HG03457 (cell line): Measurements from ENCODE around the gene UBE2G1.
"Not testable (repeated sequence)": the region's sequence is repeated elsewhere in the genome, so short reads cannot be mapped to it uniquely, and the experiment has no call there.

Source experiments
- ATAC-seq: cut with Tn5 transposase; IDR thresholded peaks from one replicate; pipeline ENCODE4 v1.9.1; 2021; ENCODE audit warnings: moderate number of reproducible peaks; ENCODE audit not compliant: unreplicated experiment

Gene UBE2G1

DNA sequence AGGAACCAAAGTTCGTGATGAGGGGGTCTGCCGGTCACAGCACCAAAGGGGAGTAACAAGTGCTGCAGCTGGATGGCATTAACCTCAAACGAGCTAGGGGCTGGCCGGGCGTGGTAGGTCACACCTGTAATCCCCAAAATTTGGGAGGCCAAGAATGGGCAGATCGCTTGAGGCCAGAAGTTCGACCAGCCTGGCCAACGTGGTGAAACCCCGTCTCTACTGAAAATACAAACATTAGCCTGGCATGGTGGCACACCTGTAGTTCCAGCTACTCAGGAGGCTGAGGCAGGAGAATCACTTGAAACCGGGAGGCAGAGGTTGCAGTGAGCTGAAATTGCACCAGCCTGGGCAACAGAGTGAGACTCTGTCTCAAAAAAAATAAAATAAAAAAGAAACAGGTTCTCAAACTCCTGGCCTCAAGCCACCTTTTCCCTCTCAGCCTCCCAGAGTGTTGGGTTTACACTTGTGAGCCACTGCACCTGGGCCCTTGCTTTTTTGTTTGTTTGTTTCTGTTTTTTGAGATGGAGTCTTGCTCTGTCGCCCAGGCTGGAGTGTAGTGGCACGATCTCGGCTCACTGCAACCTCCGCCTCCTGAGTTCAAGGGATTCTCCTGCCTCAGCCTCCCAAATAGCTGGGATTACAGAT lies 9.4 kb upstream of the UBE2G1 start:
- ATAC-seq = peak; percentile 2

GRCh38 chr17:4375039-4375748 lies 8.7 kb upstream of the UBE2G1 start:
- ATAC-seq = peak; percentile 56

DNA sequence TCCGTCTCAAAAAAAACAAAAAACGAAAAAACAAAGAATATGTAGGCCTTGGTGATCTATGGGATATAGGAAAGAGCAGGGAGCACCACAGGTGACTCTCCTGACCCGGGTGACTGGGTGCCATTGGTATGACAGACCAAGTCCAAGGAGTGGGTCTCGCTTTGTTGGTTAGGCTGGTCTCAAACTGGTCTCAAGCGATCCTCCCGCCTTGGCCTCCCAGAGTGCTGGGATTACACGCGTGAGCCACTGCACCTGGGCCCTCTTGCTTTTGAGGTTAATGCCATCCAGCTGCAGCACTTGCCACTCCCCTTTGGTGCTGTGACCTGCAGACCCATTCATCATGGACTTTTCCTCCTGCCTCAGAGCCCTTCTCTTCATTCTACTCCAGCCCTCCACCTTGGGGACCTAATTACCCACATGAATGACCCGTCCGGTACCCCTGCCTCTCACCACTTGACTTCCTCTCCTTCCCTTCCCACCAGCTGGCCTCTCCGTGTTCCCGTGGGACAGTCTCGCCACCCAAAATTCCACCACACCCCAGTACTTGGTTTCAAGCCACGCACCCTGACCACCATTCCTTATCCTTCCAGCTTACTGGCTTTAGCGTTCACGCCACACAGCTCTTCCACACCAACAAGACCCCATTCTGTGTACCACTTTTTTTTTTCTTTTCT lies 3.2 kb upstream of the UBE2G1 start:
- ATAC-seq = no peak

GRCh38 chr17:4368341-4368740 lies 1.9 kb upstream of the UBE2G1 start:
- no peak for ATAC-seq

DNA sequence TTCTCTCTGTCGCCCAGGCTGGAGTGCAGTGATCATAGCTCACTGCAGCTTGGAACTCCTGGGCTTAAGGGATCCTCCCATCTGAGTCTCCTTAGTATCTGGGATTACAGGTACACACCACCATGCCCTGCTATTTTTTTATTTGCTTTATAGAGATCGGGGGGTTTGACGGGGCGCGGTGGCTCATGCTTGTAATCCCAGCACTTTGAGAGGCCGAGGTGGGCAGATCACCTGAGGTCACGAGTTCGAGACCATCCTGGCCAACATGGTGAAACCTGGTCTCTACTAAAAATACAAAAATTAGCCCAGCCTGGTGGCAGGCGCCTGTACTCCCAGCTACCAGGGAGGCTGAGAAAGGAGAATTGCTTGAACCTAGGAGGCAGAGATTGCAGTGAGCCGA lies 702 bp upstream of the UBE2G1 start:
- not testable (repeated sequence) for ATAC-seq

GRCh38 chr17:4365628-4366326 lies 698 bp downstream of the UBE2G1 start:
- peak; percentile 17 for ATAC-seq

GRCh38 chr17:4365103-4365627 lies 1.3 kb downstream of the UBE2G1 start:
- peak; percentile 34 for ATAC-seq

DNA sequence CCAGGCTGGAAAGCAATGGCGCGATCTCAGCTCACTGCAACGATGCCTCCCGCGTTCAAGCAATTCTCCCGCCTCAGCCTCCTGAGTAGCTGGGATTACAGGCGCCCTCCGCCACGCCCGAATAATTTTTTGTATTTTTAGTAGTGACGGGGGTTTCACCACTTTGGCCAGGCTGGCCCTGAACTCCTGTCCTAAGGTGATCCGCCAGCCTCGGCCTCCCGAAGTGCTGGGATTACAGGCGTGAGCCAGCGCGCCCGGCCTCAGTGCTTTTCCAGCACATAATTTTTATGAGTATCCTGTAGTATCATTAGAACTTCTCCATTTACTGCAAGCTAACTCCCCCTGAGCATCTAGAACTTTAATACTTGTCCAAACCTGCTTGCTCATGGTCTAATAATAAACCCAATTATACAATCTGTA lies 1.8 kb downstream of the UBE2G1 start:
- ATAC-seq = no peak

DNA sequence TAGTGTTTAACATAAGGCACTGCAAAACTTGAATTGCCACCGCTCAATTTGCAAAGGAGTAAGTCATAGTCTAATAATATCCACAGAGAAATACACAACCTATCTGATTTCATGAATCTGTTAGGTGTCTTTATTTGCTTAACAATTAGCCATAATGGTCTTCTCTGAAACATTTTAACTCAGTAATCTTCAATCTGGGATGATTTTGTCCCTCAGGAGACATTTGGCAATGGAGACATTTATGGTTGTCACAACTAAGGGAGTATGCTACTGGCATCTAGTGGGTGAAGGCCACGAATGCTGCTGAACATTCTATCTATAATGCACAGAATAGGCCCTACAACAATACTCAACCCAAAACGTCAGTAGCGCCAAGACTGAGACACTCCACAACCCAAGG lies 4.3 kb downstream of the UBE2G1 start:
- no peak for ATAC-seq

- ATAC-seq = no peak
Measured at GRCh38 chr17:4358154-4358553, 8.3 kb downstream of the UBE2G1 start.

- ATAC-seq = no peak
Measured at GRCh38 chr17:4357671-4358070, 8.8 kb downstream of the UBE2G1 start.

DNA sequence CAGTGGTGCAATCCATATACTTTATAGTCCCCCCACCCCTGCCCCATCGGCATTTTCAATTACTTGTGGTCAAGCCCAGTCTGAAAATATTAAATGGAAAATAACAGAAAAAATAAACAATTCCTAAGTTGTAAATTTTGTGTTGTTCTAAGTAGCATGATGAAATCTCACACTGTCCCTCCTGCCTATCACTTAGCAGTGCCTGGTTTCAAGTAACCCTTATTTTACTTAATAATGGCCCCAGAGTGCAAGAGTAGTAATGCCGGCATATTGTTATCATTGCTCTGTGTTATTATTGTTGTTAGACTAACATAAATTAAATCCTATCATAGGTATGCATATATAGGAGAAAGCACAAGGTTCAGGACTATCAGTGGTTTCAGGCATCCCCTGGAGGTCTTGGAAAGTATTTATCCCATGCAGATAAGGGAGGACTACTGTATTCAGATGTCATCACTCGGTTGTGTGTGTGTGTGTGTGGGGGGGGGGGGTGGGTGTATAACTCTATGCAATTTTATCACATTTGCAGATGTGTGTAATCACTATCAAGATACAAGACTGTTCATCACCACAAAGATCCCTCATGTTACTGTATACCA lies 9.3 kb downstream of the UBE2G1 start:
- no peak for ATAC-seq

GRCh38 chr17:4354862-4355514 lies 11.5 kb downstream of the UBE2G1 start:
- no peak for ATAC-seq

- no peak for ATAC-seq
Measured at GRCh38 chr17:4354206-4354605, 12.3 kb downstream of the UBE2G1 start.

GRCh38 chr17:4350214-4350613 lies 16.3 kb downstream of the UBE2G1 start:
- not testable (repeated sequence) for ATAC-seq

GRCh38 chr17:4345581-4346252 lies 20.8 kb downstream of the UBE2G1 start:
- no peak for ATAC-seq

- ATAC-seq = no peak
Measured at GRCh38 chr17:4344926-4345325, 21.5 kb downstream of the UBE2G1 start.

DNA sequence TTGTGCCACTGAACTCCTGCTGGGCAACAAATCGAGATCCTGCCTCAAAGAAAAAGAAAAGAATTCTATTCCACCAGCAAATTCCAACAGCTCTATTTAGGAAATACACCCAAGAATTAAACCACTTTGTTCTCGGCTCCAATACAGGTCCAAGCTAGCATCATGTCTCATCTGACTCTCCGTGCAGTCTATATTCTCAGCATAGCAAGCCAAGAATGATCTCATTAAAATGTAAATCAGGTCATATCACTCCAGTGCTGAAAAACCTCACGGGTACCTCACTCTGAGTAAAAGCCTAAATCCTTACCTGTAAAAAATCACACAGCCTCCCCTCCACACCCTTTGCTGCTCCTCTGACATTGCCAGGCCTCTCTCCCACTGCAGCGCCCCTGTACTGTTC lies 23.9 kb downstream of the UBE2G1 start:
- no peak for ATAC-seq

DNA sequence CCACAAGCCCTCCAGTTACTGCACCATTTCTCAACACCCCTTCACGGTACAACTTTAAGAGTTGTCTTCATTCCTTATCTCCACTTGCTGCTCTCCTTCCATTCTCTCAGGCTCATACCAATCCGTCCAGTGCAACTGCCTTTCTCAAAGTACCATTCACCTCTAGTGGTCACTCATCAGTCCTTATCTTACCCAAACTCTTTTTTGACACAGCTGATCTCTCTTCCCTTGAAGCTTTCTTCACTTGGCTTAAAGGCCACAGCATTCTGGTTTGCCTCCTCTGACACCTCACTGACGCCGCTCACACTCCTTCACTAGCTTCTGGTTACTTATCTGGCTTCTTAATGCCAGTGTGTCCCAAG lies 24.9 kb downstream of the UBE2G1 start:
- no peak for ATAC-seq
